Subcutaneous abdominal adipose tissue (tissue), 5 donors: Measurements from ENCODE around the gene CLSTN2.

ENCODE experiments used
- H3K27ac ChIP-seq: one replicate; pipeline ENCODE4 v1.7.0; 2013; ENCODE audit warnings: low read depth, mild to moderate bottlenecking, inconsistent platforms, low read length, moderate library complexity
- H3K27me3 ChIP-seq, 5 donors: one replicate each; pipeline ENCODE4 v1.7.0; 2013; ENCODE audit warnings: low read length in 5 of 5, inconsistent platforms in 1 of 5; ENCODE audit not compliant: control insufficient read depth in 5 of 5, insufficient read depth in 4 of 5
- H3K36me3 ChIP-seq, 5 donors: one replicate each; pipeline ENCODE4 v1.7.0; 2013; ENCODE audit warnings: low read length in 5 of 5; ENCODE audit not compliant: control insufficient read depth in 5 of 5, insufficient read depth in 5 of 5
- H3K4me1 ChIP-seq, 5 donors: one replicate each; pipeline ENCODE4 v1.7.0; 2013; ENCODE audit warnings: low read length in 5 of 5, mild to moderate bottlenecking in 3 of 5, moderate library complexity in 1 of 5; ENCODE audit not compliant: control insufficient read depth in 5 of 5, insufficient read depth in 5 of 5
- H3K4me3 ChIP-seq, 5 donors: one replicate each; pipeline ENCODE4 v1.7.0; 2013; ENCODE audit warnings: low read length in 5 of 5, low read depth in 1 of 5
- H3K9ac ChIP-seq, 5 donors: one replicate each; pipeline ENCODE4 v1.7.0; 2013; ENCODE audit warnings: low read length in 5 of 5, mild to moderate bottlenecking in 4 of 5, moderate library complexity in 3 of 5
- H3K9me3 ChIP-seq, 5 donors: one replicate each; pipeline ENCODE4 v1.7.0; 2013; ENCODE audit warnings: low read length in 5 of 5; ENCODE audit not compliant: control insufficient read depth in 5 of 5
- donor health status: healthy.
- donor health status: healthy.
- donor health status: healthy.
- donor health status: healthy.
- donor health status: healthy.

CLSTN2 gene

GRCh38 chr3:140131895-140132294 is 196.9 kb downstream of the CLSTN2 start:
- no peak overlapping the region for H3K4me3 ChIP-seq
- no peaks in the 10 kb centered on the region for H3K9me3 ChIP-seq
- no peaks in the 10 kb centered on the region for H3K27me3 ChIP-seq
- no peak overlapping the region for H3K9ac ChIP-seq
- no peak overlapping the region for H3K27ac ChIP-seq
- H3K36me3 ChIP-seq, result no peaks in the 10 kb centered on the region
- peaks cover 0 to 5% (median 0%) of the 10 kb centered on the region in 5 donors for H3K4me1 ChIP-seq

DNA sequence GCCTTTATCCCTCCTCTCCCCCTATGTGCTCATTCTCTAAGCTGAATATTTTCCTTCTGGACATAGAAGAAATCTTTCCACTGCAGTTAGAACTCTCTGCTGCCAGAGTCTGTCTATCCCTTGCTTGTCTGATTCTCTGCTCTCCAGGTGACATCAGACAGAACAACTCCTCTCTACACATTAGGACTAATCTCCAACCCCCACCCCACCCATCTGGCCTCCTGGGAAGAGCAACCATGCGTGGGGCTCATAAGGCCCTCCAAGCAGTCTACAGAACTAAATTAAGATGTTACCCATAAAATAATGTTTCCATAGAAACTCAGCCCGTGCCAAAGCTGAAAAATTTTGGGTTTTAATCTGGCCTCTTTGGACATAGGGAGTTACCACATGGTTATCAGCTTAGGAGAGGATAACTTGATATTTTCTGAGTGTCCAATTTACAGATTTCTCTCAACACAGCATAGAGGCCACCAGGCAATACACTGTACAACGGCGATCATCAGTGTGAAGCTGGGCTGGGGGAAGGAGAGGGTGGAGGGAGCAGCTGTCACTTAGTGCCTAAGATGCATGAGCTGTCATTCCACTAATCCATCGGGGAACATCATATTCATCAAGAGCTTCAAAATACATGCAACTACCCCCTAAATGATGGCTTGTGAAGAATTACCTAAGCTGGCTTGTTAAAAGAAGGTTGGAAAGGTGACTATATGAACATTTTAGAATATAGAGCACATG is 199.4 kb downstream of the CLSTN2 start:
- H3K9me3 ChIP-seq, result no peaks in the 10 kb centered on the region
- no peaks in the 10 kb centered on the region for H3K27me3 ChIP-seq
- H3K27ac ChIP-seq, result no peak overlapping the region
- no peaks in the 10 kb centered on the region for H3K4me1 ChIP-seq
- H3K4me3 ChIP-seq, result no peak overlapping the region
- no peak overlapping the region for H3K9ac ChIP-seq
- no peaks in the 10 kb centered on the region for H3K36me3 ChIP-seq

DNA sequence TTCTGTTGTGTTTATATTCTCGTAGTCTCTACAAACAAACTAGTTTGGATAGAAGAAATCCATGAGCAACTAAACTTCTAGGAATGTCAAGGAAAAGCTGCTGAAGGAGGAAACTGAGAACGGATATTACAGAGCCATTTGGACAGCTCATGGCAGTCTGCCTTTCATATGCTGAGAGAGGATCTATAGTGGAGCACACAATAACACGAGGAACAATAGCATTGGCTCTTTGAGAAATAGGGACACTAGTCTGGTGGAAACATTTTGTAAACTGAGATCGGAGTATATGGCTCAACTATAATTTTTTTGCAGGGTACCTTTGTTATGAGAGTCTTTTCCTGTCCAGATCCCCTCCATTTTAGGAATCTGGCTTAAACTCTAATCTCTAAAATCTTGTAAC is 200.5 kb downstream of the CLSTN2 start:
- no peak overlapping the region for H3K27ac ChIP-seq
- H3K4me1 ChIP-seq, result no peaks in the 10 kb centered on the region
- no peak overlapping the region for H3K9ac ChIP-seq
- H3K4me3 ChIP-seq, result no peak overlapping the region
- H3K27me3 ChIP-seq, result no peaks in the 10 kb centered on the region
- no peaks in the 10 kb centered on the region for H3K36me3 ChIP-seq
- H3K9me3 ChIP-seq, result no peaks in the 10 kb centered on the region

DNA sequence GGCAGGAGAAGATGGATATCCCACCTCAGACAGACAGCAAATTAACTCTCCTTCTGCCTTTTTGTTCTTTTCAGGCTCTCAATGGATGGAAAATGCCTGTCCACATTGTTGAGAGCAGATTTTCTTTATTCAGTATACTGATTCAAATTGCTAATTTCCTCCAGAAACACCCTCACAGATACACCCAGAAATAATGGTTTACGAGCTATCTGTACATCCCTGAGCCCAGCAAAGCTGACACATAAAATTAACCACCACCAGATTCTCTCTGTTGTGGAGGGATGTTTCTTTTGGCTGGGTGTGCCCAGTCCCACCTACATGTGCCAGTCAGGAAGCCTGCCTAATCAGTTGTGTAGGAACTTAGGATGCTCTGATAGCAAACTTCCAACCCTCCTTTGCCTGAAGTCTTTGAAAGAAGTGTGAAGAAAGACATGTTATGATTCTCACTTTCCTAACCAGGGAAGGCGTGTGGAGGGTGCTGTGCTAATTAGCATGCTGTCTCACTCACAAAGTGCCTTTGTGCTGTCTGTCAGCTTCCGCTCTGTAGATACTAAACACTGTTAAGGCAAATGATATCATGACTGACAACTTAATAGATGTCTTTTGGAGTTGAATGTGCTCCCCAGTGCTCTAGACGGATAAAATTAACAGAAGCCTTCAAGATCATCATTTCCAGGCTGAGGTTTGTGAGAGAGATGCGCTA is 208.5 kb downstream of the CLSTN2 start:
- no peaks in the 10 kb centered on the region for H3K27me3 ChIP-seq
- no peaks in the 10 kb centered on the region for H3K36me3 ChIP-seq
- H3K4me1 ChIP-seq, result no peaks in the 10 kb centered on the region
- H3K9me3 ChIP-seq, result no peaks in the 10 kb centered on the region
- H3K4me3 ChIP-seq, result no peak overlapping the region
- no peak overlapping the region for H3K27ac ChIP-seq
- no peak overlapping the region for H3K9ac ChIP-seq

DNA sequence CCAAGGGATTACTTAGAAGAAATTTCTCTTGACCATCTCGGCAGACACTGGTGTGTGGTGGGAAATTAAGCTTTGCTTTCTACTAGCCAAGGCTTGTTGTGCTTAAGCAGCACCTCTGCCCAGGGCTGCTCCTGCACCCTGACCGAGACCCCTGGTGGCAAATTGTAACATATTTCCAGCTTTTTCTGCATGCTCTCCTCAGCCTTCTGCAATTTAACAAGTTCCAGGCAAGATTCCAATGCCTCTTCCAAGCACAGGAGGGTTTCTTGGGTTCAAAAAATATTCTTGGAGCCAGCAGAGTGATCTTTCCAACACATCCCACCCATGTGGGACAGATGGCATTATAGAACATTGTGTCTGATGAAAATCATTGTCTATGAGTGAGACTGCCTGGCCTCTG is 210.5 kb downstream of the CLSTN2 start:
- H3K9me3 ChIP-seq, result no peaks in the 10 kb centered on the region
- no peaks in the 10 kb centered on the region for H3K4me1 ChIP-seq
- H3K9ac ChIP-seq, result no peak overlapping the region
- H3K4me3 ChIP-seq, result no peak overlapping the region
- H3K27me3 ChIP-seq, result no peaks in the 10 kb centered on the region
- H3K27ac ChIP-seq, result no peak overlapping the region
- H3K36me3 ChIP-seq, result no peaks in the 10 kb centered on the region

DNA sequence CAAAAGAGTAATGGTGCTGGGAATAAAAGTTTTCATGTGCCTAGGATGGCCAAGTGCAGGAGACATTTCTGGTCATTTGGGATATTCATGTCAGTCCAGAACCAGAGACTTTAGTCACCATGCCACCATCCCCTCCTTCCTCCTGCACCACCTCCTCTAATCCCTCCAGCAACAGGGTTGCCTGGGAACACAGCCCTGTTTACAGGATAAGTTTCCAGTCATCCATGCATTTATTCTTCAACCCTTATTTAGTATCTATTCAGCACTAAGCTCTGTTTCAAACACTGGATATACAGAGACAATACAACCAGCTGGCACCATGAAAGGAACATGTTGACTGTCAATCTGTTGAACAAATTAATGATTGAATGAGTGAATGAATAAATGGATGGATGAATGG is 211.7 kb downstream of the CLSTN2 start:
- H3K4me1 ChIP-seq, result no peaks in the 10 kb centered on the region
- H3K27me3 ChIP-seq, result no peaks in the 10 kb centered on the region

GRCh38 chr3:140147965-140148490 is 213.0 kb downstream of the CLSTN2 start:
- H3K9ac ChIP-seq, result no peak overlapping the region
- no peaks in the 10 kb centered on the region for H3K4me1 ChIP-seq
- H3K27ac ChIP-seq, result no peak overlapping the region
- H3K4me3 ChIP-seq, result no peak overlapping the region
- no peaks in the 10 kb centered on the region for H3K9me3 ChIP-seq
- no peaks in the 10 kb centered on the region for H3K36me3 ChIP-seq
- no peaks in the 10 kb centered on the region for H3K27me3 ChIP-seq

More for the DNA sequence above, 211.7 kb downstream of the CLSTN2 start:
- H3K36me3 ChIP-seq, result no peaks in the 10 kb centered on the region
- no peaks in the 10 kb centered on the region for H3K9me3 ChIP-seq
- H3K9ac ChIP-seq, result no peak overlapping the region
- no peak overlapping the region for H3K4me3 ChIP-seq
- no peak overlapping the region for H3K27ac ChIP-seq

- no peak overlapping the region for H3K27ac ChIP-seq
- no peaks in the 10 kb centered on the region for H3K27me3 ChIP-seq
- H3K9me3 ChIP-seq, result no peaks in the 10 kb centered on the region
Observed at GRCh38 chr3:140148824-140149390, 213.9 kb downstream of the CLSTN2 start.

GRCh38 chr3:140151321-140151720 is 216.3 kb downstream of the CLSTN2 start:
- no peaks in the 10 kb centered on the region for H3K4me1 ChIP-seq
- no peak overlapping the region for H3K9ac ChIP-seq
- no peaks in the 10 kb centered on the region for H3K9me3 ChIP-seq
- no peaks in the 10 kb centered on the region for H3K27me3 ChIP-seq
- no peak overlapping the region for H3K27ac ChIP-seq
- H3K36me3 ChIP-seq, result no peaks in the 10 kb centered on the region
- no peak overlapping the region for H3K4me3 ChIP-seq

More at GRCh38 chr3:140148824-140149390, 213.9 kb downstream of the CLSTN2 start:
- Histone ChIP-seq H3K4me1 (no peaks in the 10 kb centered on the region), H3K36me3 (no peaks in the 10 kb centered on the region), H3K4me3 (no peak overlapping the region), H3K9ac (no peak overlapping the region)
